Measurements from ENCODE around the gene ANTXR1.

GRCh38 chr2:69050802-69051201, 37.8 kb downstream of the ANTXR1 start:
- TF ChIP-seq CTCF (IDR thresholded peaks at IDR 0.05 in 8 of 11, conservative IDR thresholded peaks at IDR 0.05 in 3 of 11): no peak
- TF ChIP-seq POLR2A (IDR thresholded peaks at IDR 0.05): no peak
- TF ChIP-seq POLR2AphosphoS5 (IDR thresholded peaks at IDR 0.05): no peak

All from spleen (tissue), 7 donors.